ENCODE results near the gene GLTPD2.

DNA sequence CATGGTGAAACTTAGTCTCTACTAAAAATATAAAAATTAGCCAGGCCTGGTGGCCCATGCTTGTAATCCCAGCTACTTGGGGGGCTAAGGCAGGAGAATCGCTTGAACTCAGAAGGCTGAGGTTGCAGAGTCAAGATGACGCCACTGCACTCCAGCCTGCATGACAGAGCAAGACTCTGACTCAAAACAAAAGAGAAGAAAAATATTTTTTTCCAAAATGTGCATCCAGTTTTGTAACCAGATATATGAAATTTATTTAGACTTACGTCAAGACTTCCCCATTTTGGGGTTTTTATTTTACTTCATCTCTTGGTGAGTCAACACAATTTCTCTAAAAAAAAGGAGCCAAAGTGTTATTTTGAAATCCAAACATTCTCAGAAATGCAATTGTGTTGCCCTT lies 22.6 kb upstream of the GLTPD2 start:
- TF ChIP-seq, protein P1, sequence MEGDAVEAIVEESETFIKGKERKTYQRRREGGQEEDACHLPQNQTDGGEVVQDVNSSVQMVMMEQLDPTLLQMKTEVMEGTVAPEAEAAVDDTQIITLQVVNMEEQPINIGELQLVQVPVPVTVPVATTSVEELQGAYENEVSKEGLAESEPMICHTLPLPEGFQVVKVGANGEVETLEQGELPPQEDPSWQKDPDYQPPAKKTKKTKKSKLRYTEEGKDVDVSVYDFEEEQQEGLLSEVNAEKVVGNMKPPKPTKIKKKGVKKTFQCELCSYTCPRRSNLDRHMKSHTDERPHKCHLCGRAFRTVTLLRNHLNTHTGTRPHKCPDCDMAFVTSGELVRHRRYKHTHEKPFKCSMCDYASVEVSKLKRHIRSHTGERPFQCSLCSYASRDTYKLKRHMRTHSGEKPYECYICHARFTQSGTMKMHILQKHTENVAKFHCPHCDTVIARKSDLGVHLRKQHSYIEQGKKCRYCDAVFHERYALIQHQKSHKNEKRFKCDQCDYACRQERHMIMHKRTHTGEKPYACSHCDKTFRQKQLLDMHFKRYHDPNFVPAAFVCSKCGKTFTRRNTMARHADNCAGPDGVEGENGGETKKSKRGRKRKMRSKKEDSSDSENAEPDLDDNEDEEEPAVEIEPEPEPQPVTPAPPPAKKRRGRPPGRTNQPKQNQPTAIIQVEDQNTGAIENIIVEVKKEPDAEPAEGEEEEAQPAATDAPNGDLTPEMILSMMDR (IDR thresholded peaks at IDR 0.05): no peak
- TF ChIP-seq POLR2A (IDR thresholded peaks at IDR 0.05): no peak

Measured in right lobe of liver (tissue), 4 donors.